HEK293T (cell line): Measurements from ENCODE around the gene ABR.
"Not testable (repeated sequence)": the region's sequence is repeated elsewhere in the genome, so short reads cannot be mapped to it uniquely, and the experiment has no call there.

Experiments
- CTCF ChIA-PET: fragments of 350-600 bp; formaldehyde crosslinking; extraction: SDS; loops from one replicate; lab custom pipeline; 2021; ENCODE audit warnings: antibody characterized with exemption, inconsistent platforms; lab: Yijun Ruan, JAX
- POLR2A ChIA-PET: fragments of 350-600 bp; formaldehyde crosslinking; extraction: SDS; loops from one replicate; lab custom pipeline; 2020; ENCODE audit warnings: antibody characterized with exemption, inconsistent platforms; lab: Yijun Ruan, JAX
- DNase-seq: peaks from one replicate; pipeline ENCODE4 v3.0.0; 2012; ENCODE audit warnings: mixed read lengths; ENCODE audit errors: extremely low spot score
- ARNT ChIP-seq: fragments of 450-650 bp; IDR thresholded peaks from 2 replicates; pipeline ENCODE4 v1.6.1; 2017; ENCODE audit warnings: mild to moderate bottlenecking
- BHLHE40 ChIP-seq: fragments of 450-650 bp; IDR thresholded peaks from 2 replicates; pipeline ENCODE4 v1.6.1; 2016; ENCODE audit warnings: mild to moderate bottlenecking, moderate library complexity, borderline replicate concordance
- CTBP1 ChIP-seq: fragments of 450-650 bp; IDR thresholded peaks from 2 replicates; pipeline ENCODE4 v1.6.1; 2016; ENCODE audit warnings: borderline replicate concordance
- ELF4 ChIP-seq: fragments of 450-650 bp; IDR thresholded peaks from 2 replicates; pipeline ENCODE4 v1.6.1; 2017; ENCODE audit warnings: antibody characterized with exemption
- FOXA1 ChIP-seq: fragments of 450-650 bp; IDR thresholded peaks from 2 replicates; pipeline ENCODE4 v1.6.1; 2016; ENCODE audit warnings: mild to moderate bottlenecking
- FOXK2 ChIP-seq: fragments of 450-650 bp; IDR thresholded peaks from 2 replicates; pipeline ENCODE4 v1.6.1; 2016; ENCODE audit warnings: mild to moderate bottlenecking
- FOXM1 ChIP-seq: fragments of 450-650 bp; IDR thresholded peaks from 2 replicates; pipeline ENCODE4 v1.6.1; 2017; ENCODE audit warnings: mild to moderate bottlenecking, borderline replicate concordance
- HDGF ChIP-seq: fragments of 450-650 bp; IDR thresholded peaks from 2 replicates; pipeline ENCODE4 v1.6.1; 2017; ENCODE audit warnings: antibody characterized with exemption, borderline replicate concordance
- L3MBTL2 ChIP-seq: fragments of 450-650 bp; conservative IDR thresholded peaks from 2 replicates; pipeline ENCODE4 v1.6.1; 2016; ENCODE audit warnings: mild to moderate bottlenecking
- LEF1 ChIP-seq: fragments of 450-650 bp; IDR thresholded peaks from 2 replicates; pipeline ENCODE4 v1.6.1; 2017; ENCODE audit warnings: mild to moderate bottlenecking, borderline replicate concordance
- NFRKB ChIP-seq: fragments of 450-650 bp; IDR thresholded peaks from 2 replicates; pipeline ENCODE4 v1.6.1; 2016; ENCODE audit warnings: mild to moderate bottlenecking, moderate library complexity
- PKNOX1 ChIP-seq: fragments of 450-650 bp; IDR thresholded peaks from 2 replicates; pipeline ENCODE4 v1.6.1; 2016
- SP1 ChIP-seq: fragments of 450-650 bp; IDR thresholded peaks from 2 replicates; pipeline ENCODE4 v1.6.1; 2017
- SUZ12 ChIP-seq: fragments of 450-650 bp; IDR thresholded peaks from 2 replicates; pipeline ENCODE4 v1.6.1; 2016; ENCODE audit warnings: mild to moderate bottlenecking
- TARDBP ChIP-seq: fragments of 450-650 bp; IDR thresholded peaks from 2 replicates; pipeline ENCODE4 v1.6.1; 2016
- ZNF384 ChIP-seq: fragments of 450-650 bp; IDR thresholded peaks from 2 replicates; pipeline ENCODE4 v1.6.1; 2016

The ABR gene

GRCh38 chr17:1100382-1100781, 79.4 kb downstream of the ABR start:
- no peak for DNase-seq
- TF ChIP-seq SUZ12 (no peak), BHLHE40 (no peak), L3MBTL2 (no peak), NFRKB (no peak), FOXK2 (no peak), CTBP1 (no peak), HDGF (no peak), TARDBP (no peak), LEF1 (no peak), ARNT (no peak), FOXM1 (no peak), FOXA1 (no peak), ELF4 (no peak), PKNOX1 (no peak), ZNF384 (no peak), SP1 (no peak)
- ChIA-PET CTCF (interaction anchor here (0.6 kb wide), 1 partner anchor 20 kb away, joined by 3 read pairs; no protein-coding TSS in a partner anchor), POLR2A (no interaction called here)

GRCh38 chr17:1099242-1099641, 80.5 kb downstream of the ABR start:
- POLR2A ChIA-PET: no interaction called here
- no peak for TF ChIP-seq LEF1
- TF ChIP-seq ZNF384: no peak
- TF ChIP-seq BHLHE40: no peak
- no peak for TF ChIP-seq TARDBP
- TF ChIP-seq SUZ12: no peak
- no peak for TF ChIP-seq NFRKB
- TF ChIP-seq CTBP1: no peak
- no peak for TF ChIP-seq PKNOX1
- TF ChIP-seq HDGF: no peak
- no peak for TF ChIP-seq SP1
- TF ChIP-seq ARNT: no peak
- no peak for TF ChIP-seq FOXA1
- no peak for TF ChIP-seq FOXK2
- TF ChIP-seq ELF4: no peak
- TF ChIP-seq L3MBTL2: no peak
- TF ChIP-seq FOXM1: no peak
- no peak for DNase-seq
- CTCF ChIA-PET: no interaction called here

- CTCF ChIA-PET, DNase-seq: not testable (repeated sequence)
Observed at GRCh38 chr17:1097972-1098744, 81.6 kb downstream of the ABR start.

GRCh38 chr17:1096215-1096614, 83.6 kb downstream of the ABR start:
- no peak for DNase-seq
- TF ChIP-seq NFRKB (no peak), ELF4 (no peak), FOXK2 (no peak), FOXA1 (no peak), TARDBP (no peak), LEF1 (no peak), ARNT (no peak), L3MBTL2 (no peak), HDGF (no peak), CTBP1 (no peak), FOXM1 (no peak)
- CTCF ChIA-PET: no interaction called here
- POLR2A ChIA-PET: no interaction called here

More at GRCh38 chr17:1097972-1098744, 81.6 kb downstream of the ABR start:
- POLR2A ChIA-PET: not testable (repeated sequence)

GRCh38 chr17:1095853-1096173, 84.0 kb downstream of the ABR start:
- TF ChIP-seq BHLHE40 (no peak), SUZ12 (no peak), SP1 (no peak), HDGF (no peak), ZNF384 (no peak), CTBP1 (no peak), TARDBP (no peak), FOXK2 (no peak), L3MBTL2 (no peak), PKNOX1 (no peak), ARNT (no peak), FOXM1 (no peak), LEF1 (no peak), ELF4 (no peak), NFRKB (no peak), FOXA1 (no peak)
- no peak for DNase-seq
- CTCF ChIA-PET: no interaction called here
- POLR2A ChIA-PET: interaction anchor here (0.9 kb wide), 1 partner anchor 14 kb away, joined by 3 read pairs; no protein-coding TSS in a partner anchor

GRCh38 chr17:1095090-1095852, 84.5 kb downstream of the ABR start:
- no peak for DNase-seq
- POLR2A ChIA-PET: interaction anchor here (0.9 kb wide), 1 partner anchor 15 kb away, joined by 3 read pairs; no protein-coding TSS in a partner anchor
- TF ChIP-seq BHLHE40 (no peak), FOXK2 (no peak), LEF1 (no peak)
- CTCF ChIA-PET: no interaction called here
